ENCODE data around the gene KRTAP5-11.
"Not testable (repeated sequence)": the region's sequence is repeated elsewhere in the genome, so short reads cannot be mapped to it uniquely, and the experiment has no call there.

KRTAP5-11 gene, protein sequence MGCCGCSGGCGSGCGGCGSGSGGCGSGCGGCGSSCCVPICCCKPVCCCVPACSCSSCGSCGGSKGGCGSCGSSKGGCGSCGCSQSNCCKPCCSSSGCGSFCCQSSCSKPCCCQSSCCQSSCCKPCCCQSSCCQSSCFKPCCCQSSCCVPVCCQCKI

GRCh38 chr11:71582309-71582895, at the start of gene KRTAP5-11:
KRTAP5-11 (minus strand) TSS chr11:71582875; CDS start chr11:71582837, 38 bp downstream.
- TF ChIP-seq EZH2 (IDR thresholded peaks at IDR 0.05; ENCODE audit: borderline replicate concordance, low read length): no peak
- TF ChIP-seq, protein P1, sequence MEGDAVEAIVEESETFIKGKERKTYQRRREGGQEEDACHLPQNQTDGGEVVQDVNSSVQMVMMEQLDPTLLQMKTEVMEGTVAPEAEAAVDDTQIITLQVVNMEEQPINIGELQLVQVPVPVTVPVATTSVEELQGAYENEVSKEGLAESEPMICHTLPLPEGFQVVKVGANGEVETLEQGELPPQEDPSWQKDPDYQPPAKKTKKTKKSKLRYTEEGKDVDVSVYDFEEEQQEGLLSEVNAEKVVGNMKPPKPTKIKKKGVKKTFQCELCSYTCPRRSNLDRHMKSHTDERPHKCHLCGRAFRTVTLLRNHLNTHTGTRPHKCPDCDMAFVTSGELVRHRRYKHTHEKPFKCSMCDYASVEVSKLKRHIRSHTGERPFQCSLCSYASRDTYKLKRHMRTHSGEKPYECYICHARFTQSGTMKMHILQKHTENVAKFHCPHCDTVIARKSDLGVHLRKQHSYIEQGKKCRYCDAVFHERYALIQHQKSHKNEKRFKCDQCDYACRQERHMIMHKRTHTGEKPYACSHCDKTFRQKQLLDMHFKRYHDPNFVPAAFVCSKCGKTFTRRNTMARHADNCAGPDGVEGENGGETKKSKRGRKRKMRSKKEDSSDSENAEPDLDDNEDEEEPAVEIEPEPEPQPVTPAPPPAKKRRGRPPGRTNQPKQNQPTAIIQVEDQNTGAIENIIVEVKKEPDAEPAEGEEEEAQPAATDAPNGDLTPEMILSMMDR (IDR thresholded peaks at IDR 0.05; ENCODE audit: low read length): no peak
- H3F3A ChIP-seq (ENCODE audit: insufficient read depth, low read length): no peaks in the 10 kb centered on the region
- no peaks in the 10 kb centered on the region for H3K27me3 ChIP-seq (ENCODE audit: insufficient read depth, low read length)
- H3K4me3 ChIP-seq (ENCODE audit: low read depth, low read length, poor library complexity, severe bottlenecking): no peak within 1 kb of the TSS
- H3K27ac ChIP-seq (ENCODE audit: low read depth, low read length, poor library complexity, severe bottlenecking): no peak within 1 kb of the TSS
- no peaks in the 10 kb centered on the region for H3K9me2 ChIP-seq (ENCODE audit: low read depth, low read length)
- H3K9ac ChIP-seq (ENCODE audit: low read length): no peak within 1 kb of the TSS
- no peaks in the 10 kb centered on the region for H3K9me3 ChIP-seq (ENCODE audit: low read length)
- no peaks in the 10 kb centered on the region for H4K20me1 ChIP-seq (ENCODE audit: insufficient read depth, low read length)
- no peaks in the 10 kb centered on the region for H3K36me3 ChIP-seq (ENCODE audit: insufficient read depth, low read length)
- H3K4me1 ChIP-seq (ENCODE audit: insufficient read depth, low read length, severe bottlenecking): no peaks in the 10 kb centered on the region
- H3K79me2 ChIP-seq (ENCODE audit: insufficient read depth, low read length): no peaks in the 10 kb centered on the region
- no peak within 1 kb of the TSS for H3K4me2 ChIP-seq (ENCODE audit: low read length)
- H2AFZ ChIP-seq (ENCODE audit: low read length): no peak within 1 kb of the TSS

GRCh38 chr11:71631551-71631950, 48.9 kb upstream of the KRTAP5-11 start:
- H3F3A ChIP-seq (ENCODE audit: insufficient read depth, low read length); H3K27ac ChIP-seq (ENCODE audit: low read depth, low read length, poor library complexity, severe bottlenecking); H3K36me3 ChIP-seq (ENCODE audit: insufficient read depth, low read length); H3K9me3 ChIP-seq (ENCODE audit: low read length); H3K4me3 ChIP-seq (ENCODE audit: low read depth, low read length, poor library complexity, severe bottlenecking); H3K9ac ChIP-seq (ENCODE audit: low read length); H3K4me2 ChIP-seq (ENCODE audit: low read length); H2AFZ ChIP-seq (ENCODE audit: low read length); H3K79me2 ChIP-seq (ENCODE audit: insufficient read depth, low read length); H3K27me3 ChIP-seq (ENCODE audit: insufficient read depth, low read length); H4K20me1 ChIP-seq (ENCODE audit: insufficient read depth, low read length); H3K9me2 ChIP-seq (ENCODE audit: low read depth, low read length); H3K4me1 ChIP-seq (ENCODE audit: insufficient read depth, low read length, severe bottlenecking): not testable (repeated sequence)

GRCh38 chr11:71630071-71630470, 47.4 kb upstream of the KRTAP5-11 start:
- not testable (repeated sequence) for H3K27ac ChIP-seq (ENCODE audit: low read depth, low read length, poor library complexity, severe bottlenecking); H2AFZ ChIP-seq (ENCODE audit: low read length); H3K9me2 ChIP-seq (ENCODE audit: low read depth, low read length); H4K20me1 ChIP-seq (ENCODE audit: insufficient read depth, low read length); H3K9me3 ChIP-seq (ENCODE audit: low read length); H3K79me2 ChIP-seq (ENCODE audit: insufficient read depth, low read length); H3K27me3 ChIP-seq (ENCODE audit: insufficient read depth, low read length); H3K4me1 ChIP-seq (ENCODE audit: insufficient read depth, low read length, severe bottlenecking); H3K36me3 ChIP-seq (ENCODE audit: insufficient read depth, low read length); H3K4me3 ChIP-seq (ENCODE audit: low read depth, low read length, poor library complexity, severe bottlenecking); H3K4me2 ChIP-seq (ENCODE audit: low read length); H3K9ac ChIP-seq (ENCODE audit: low read length); H3F3A ChIP-seq (ENCODE audit: insufficient read depth, low read length)

GRCh38 chr11:71628943-71629342, 46.3 kb upstream of the KRTAP5-11 start:
- H3K9me2 ChIP-seq (ENCODE audit: low read depth, low read length); H3K4me3 ChIP-seq (ENCODE audit: low read depth, low read length, poor library complexity, severe bottlenecking); H3K27me3 ChIP-seq (ENCODE audit: insufficient read depth, low read length); H4K20me1 ChIP-seq (ENCODE audit: insufficient read depth, low read length); H3K4me2 ChIP-seq (ENCODE audit: low read length); H3F3A ChIP-seq (ENCODE audit: insufficient read depth, low read length); H3K4me1 ChIP-seq (ENCODE audit: insufficient read depth, low read length, severe bottlenecking); H3K27ac ChIP-seq (ENCODE audit: low read depth, low read length, poor library complexity, severe bottlenecking); H3K79me2 ChIP-seq (ENCODE audit: insufficient read depth, low read length); H3K9me3 ChIP-seq (ENCODE audit: low read length); H3K36me3 ChIP-seq (ENCODE audit: insufficient read depth, low read length); H2AFZ ChIP-seq (ENCODE audit: low read length); H3K9ac ChIP-seq (ENCODE audit: low read length): not testable (repeated sequence)

- H3K9ac ChIP-seq (ENCODE audit: low read length); H3K4me2 ChIP-seq (ENCODE audit: low read length); H3F3A ChIP-seq (ENCODE audit: insufficient read depth, low read length); H3K9me2 ChIP-seq (ENCODE audit: low read depth, low read length); H4K20me1 ChIP-seq (ENCODE audit: insufficient read depth, low read length); H3K27me3 ChIP-seq (ENCODE audit: insufficient read depth, low read length); H3K27ac ChIP-seq (ENCODE audit: low read depth, low read length, poor library complexity, severe bottlenecking); H3K79me2 ChIP-seq (ENCODE audit: insufficient read depth, low read length); H3K9me3 ChIP-seq (ENCODE audit: low read length); H3K36me3 ChIP-seq (ENCODE audit: insufficient read depth, low read length); H2AFZ ChIP-seq (ENCODE audit: low read length); H3K4me1 ChIP-seq (ENCODE audit: insufficient read depth, low read length, severe bottlenecking); H3K4me3 ChIP-seq (ENCODE audit: low read depth, low read length, poor library complexity, severe bottlenecking): not testable (repeated sequence)
Measured at GRCh38 chr11:71623226-71623625, 40.6 kb upstream of the KRTAP5-11 start.

GRCh38 chr11:71622561-71622960, 39.9 kb upstream of the KRTAP5-11 start:
- H3K4me2 ChIP-seq (ENCODE audit: low read length); H3K9me2 ChIP-seq (ENCODE audit: low read depth, low read length); H3K79me2 ChIP-seq (ENCODE audit: insufficient read depth, low read length); H3K9ac ChIP-seq (ENCODE audit: low read length); H3K4me3 ChIP-seq (ENCODE audit: low read depth, low read length, poor library complexity, severe bottlenecking); H3K9me3 ChIP-seq (ENCODE audit: low read length); H3K36me3 ChIP-seq (ENCODE audit: insufficient read depth, low read length); H3K27me3 ChIP-seq (ENCODE audit: insufficient read depth, low read length); H3F3A ChIP-seq (ENCODE audit: insufficient read depth, low read length); H3K27ac ChIP-seq (ENCODE audit: low read depth, low read length, poor library complexity, severe bottlenecking); H2AFZ ChIP-seq (ENCODE audit: low read length); H3K4me1 ChIP-seq (ENCODE audit: insufficient read depth, low read length, severe bottlenecking); H4K20me1 ChIP-seq (ENCODE audit: insufficient read depth, low read length): not testable (repeated sequence)

- not testable (repeated sequence) for H3K4me2 ChIP-seq (ENCODE audit: low read length); H3K9ac ChIP-seq (ENCODE audit: low read length); H3K9me3 ChIP-seq (ENCODE audit: low read length); H3K27ac ChIP-seq (ENCODE audit: low read depth, low read length, poor library complexity, severe bottlenecking); H2AFZ ChIP-seq (ENCODE audit: low read length); H3K79me2 ChIP-seq (ENCODE audit: insufficient read depth, low read length); H3K9me2 ChIP-seq (ENCODE audit: low read depth, low read length); H3K4me1 ChIP-seq (ENCODE audit: insufficient read depth, low read length, severe bottlenecking); H4K20me1 ChIP-seq (ENCODE audit: insufficient read depth, low read length); H3F3A ChIP-seq (ENCODE audit: insufficient read depth, low read length); H3K4me3 ChIP-seq (ENCODE audit: low read depth, low read length, poor library complexity, severe bottlenecking); H3K27me3 ChIP-seq (ENCODE audit: insufficient read depth, low read length); H3K36me3 ChIP-seq (ENCODE audit: insufficient read depth, low read length)
Measured at GRCh38 chr11:71615003-71615402, 32.3 kb upstream of the KRTAP5-11 start.
